Stimulated activated naive CD8-positive, alpha-beta T cell treated with anti-CD3 and anti-CD28 coated beads, Interleukin-15, Interleukin-2, amounts not matched to agents 100 U/mL and 50 U/mL, for 24 hours (primary cell): ENCODE measurements around the gene BAG3.
"Not testable (repeated sequence)": the region's sequence is repeated elsewhere in the genome, so short reads cannot be mapped to it uniquely, and the experiment has no call there.

Source experiments
- ATAC-seq: fragments of 150-1000 bp; cut with Tn5 transposase; one replicate; pipeline ENCODE4 v1.10.0; 2021
- DNase-seq: peaks from one replicate; pipeline ENCODE4 v3.0.0; 2021

Gene BAG3

GRCh38 chr10:119650692-119651513 lies at the start of gene BAG3:
Gene BAG3, plus strand, starts transcription at chr10:119651380. Its CDS starts 296 bp downstream, at chr10:119651676.
- ATAC-seq (peak; percentile 73), DNase-seq (peak; percentile 84)

- DNase-seq = peak; percentile 51
- ATAC-seq = peak; percentile 80
Observed at GRCh38 chr10:119602241-119603095, 48.7 kb upstream of the BAG3 start.

GRCh38 chr10:119604468-119604867 lies 46.7 kb upstream of the BAG3 start:
- ATAC-seq = no peak
- DNase-seq = no peak

- ATAC-seq = peak; percentile 57
- peak; percentile 38 for DNase-seq
Observed at GRCh38 chr10:119608316-119609155, 42.6 kb upstream of the BAG3 start.

GRCh38 chr10:119609516-119609915 lies 41.7 kb upstream of the BAG3 start:
- no peak for DNase-seq
- ATAC-seq = no peak

- no peak for DNase-seq
- ATAC-seq = no peak
Observed at GRCh38 chr10:119611433-119611832, 39.7 kb upstream of the BAG3 start.

- ATAC-seq (no peak), DNase-seq (no peak)
Observed at GRCh38 chr10:119613741-119614140, 37.4 kb upstream of the BAG3 start.

GRCh38 chr10:119614686-119615085 lies 36.5 kb upstream of the BAG3 start:
- ATAC-seq = no peak
- no peak for DNase-seq

- ATAC-seq (no peak), DNase-seq (peak; percentile 18)
Observed at GRCh38 chr10:119616882-119617570, 34.2 kb upstream of the BAG3 start.

- ATAC-seq (no peak), DNase-seq (no peak)
Observed at GRCh38 chr10:119619215-119619614, 32.0 kb upstream of the BAG3 start.

- not testable (repeated sequence) for DNase-seq, ATAC-seq
Observed at GRCh38 chr10:119619811-119620210, 31.4 kb upstream of the BAG3 start.

- DNase-seq = no peak
- ATAC-seq = peak; percentile 32
Observed at GRCh38 chr10:119620241-119621077, 30.7 kb upstream of the BAG3 start.

- no peak for DNase-seq
Observed at GRCh38 chr10:119621078-119621384, 30.1 kb upstream of the BAG3 start.

GRCh38 chr10:119625570-119626280 lies 25.5 kb upstream of the BAG3 start:
- DNase-seq (no peak), ATAC-seq (no peak)

More at GRCh38 chr10:119621078-119621384, 30.1 kb upstream of the BAG3 start:
- ATAC-seq = no peak

- ATAC-seq (no peak), DNase-seq (no peak)
Observed at GRCh38 chr10:119630300-119630699, 20.9 kb upstream of the BAG3 start.

GRCh38 chr10:119633538-119634218 lies 17.5 kb upstream of the BAG3 start:
- DNase-seq (no peak), ATAC-seq (no peak)

GRCh38 chr10:119634219-119634544 lies 17.0 kb upstream of the BAG3 start:
- ATAC-seq (no peak), DNase-seq (no peak)

GRCh38 chr10:119637631-119638030 lies 13.5 kb upstream of the BAG3 start:
- no peak for ATAC-seq
- no peak for DNase-seq

- ATAC-seq = no peak
- DNase-seq = no peak
Observed at GRCh38 chr10:119638982-119639381, 12.2 kb upstream of the BAG3 start.

GRCh38 chr10:119640384-119640783 lies 10.8 kb upstream of the BAG3 start:
- ATAC-seq = no peak
- DNase-seq = no peak
